ENCODE results near the gene TMEM91.
"Not testable (repeated sequence)": the region's sequence is repeated elsewhere in the genome, so short reads cannot be mapped to it uniquely, and the experiment has no call there.

TMEM91 gene

GRCh38 chr19:41399091-41399490 is 22.8 kb downstream of the TMEM91 start:
- no CpG with 5 or more reads among the region's 3 CpGs for WGBS (ENCODE audit: insufficient coverage, insufficient read length)
- Histone ChIP-seq H3K4me1 (ENCODE audit: control insufficient read depth, insufficient read depth, low read length) (peaks cover 3% of the 10 kb centered on the region; the same call in 1 of the 2 replicates), H3K9me3 (ENCODE audit: control insufficient read depth, insufficient read depth, low read length) (no peaks in the 10 kb centered on the region), H3K27me3 (ENCODE audit: control insufficient read depth, insufficient read depth, low read length) (no peaks in the 10 kb centered on the region), H3K4me3 (ENCODE audit: low read length) (no peak overlapping the region), H3K36me3 (ENCODE audit: control insufficient read depth, insufficient read depth, low read length) (no peaks in the 10 kb centered on the region; the same call in 1 of the 2 replicates), H3K27ac (ENCODE audit: low read length) (no peak overlapping the region)
- DNase-seq (ENCODE audit: low read depth, low spot score): no peak

GRCh38 chr19:41399525-41399924 is 23.2 kb downstream of the TMEM91 start:
- no peak overlapping the region for H3K27ac ChIP-seq (ENCODE audit: low read length)
- H3K27me3 ChIP-seq (ENCODE audit: control insufficient read depth, insufficient read depth, low read length): no peaks in the 10 kb centered on the region
- H3K4me3 ChIP-seq (ENCODE audit: low read length): no peak overlapping the region
- no peak for DNase-seq (ENCODE audit: low read depth, low spot score)
- H3K36me3 ChIP-seq (ENCODE audit: control insufficient read depth, insufficient read depth, low read length): no peaks in the 10 kb centered on the region; the same call in 1 of the 2 replicates
- H3K9me3 ChIP-seq (ENCODE audit: control insufficient read depth, insufficient read depth, low read length): no peaks in the 10 kb centered on the region
- peaks cover 3% of the 10 kb centered on the region; the same call in 1 of the 2 replicates for H3K4me1 ChIP-seq (ENCODE audit: control insufficient read depth, insufficient read depth, low read length)
- no CpG with 5 or more reads among the region's 2 CpGs for WGBS (ENCODE audit: insufficient coverage, insufficient read length)

GRCh38 chr19:41401483-41401882 is 25.1 kb downstream of the TMEM91 start:
- Histone ChIP-seq H3K27me3 (ENCODE audit: control insufficient read depth, insufficient read depth, low read length) (no peaks in the 10 kb centered on the region), H3K4me3 (ENCODE audit: low read length) (no peak overlapping the region), H3K27ac (ENCODE audit: low read length) (no peak overlapping the region), H3K9me3 (ENCODE audit: control insufficient read depth, insufficient read depth, low read length) (no peaks in the 10 kb centered on the region), H3K4me1 (ENCODE audit: control insufficient read depth, insufficient read depth, low read length) (peaks cover 3% of the 10 kb centered on the region; the same call in 1 of the 2 replicates), H3K36me3 (ENCODE audit: control insufficient read depth, insufficient read depth, low read length) (no peaks in the 10 kb centered on the region; the same call in 1 of the 2 replicates)
- no CpG with 5 or more reads among the region's 4 CpGs for WGBS (ENCODE audit: insufficient coverage, insufficient read length)
- DNase-seq (ENCODE audit: low read depth, low spot score): no peak

- peaks cover 3% of the 10 kb centered on the region; the same call in 1 of the 2 replicates for H3K4me1 ChIP-seq (ENCODE audit: control insufficient read depth, insufficient read depth, low read length)
- no peak for DNase-seq (ENCODE audit: low read depth, low spot score)
- H3K36me3 ChIP-seq (ENCODE audit: control insufficient read depth, insufficient read depth, low read length): no peaks in the 10 kb centered on the region; the same call in 1 of the 2 replicates
- no peaks in the 10 kb centered on the region for H3K9me3 ChIP-seq (ENCODE audit: control insufficient read depth, insufficient read depth, low read length)
- H3K27ac ChIP-seq (ENCODE audit: low read length): no peak overlapping the region
- H3K4me3 ChIP-seq (ENCODE audit: low read length): no peak overlapping the region
- H3K27me3 ChIP-seq (ENCODE audit: control insufficient read depth, insufficient read depth, low read length): no peaks in the 10 kb centered on the region
- WGBS (ENCODE audit: insufficient coverage, insufficient read length): no CpG with 5 or more reads among the region's 3 CpGs
These were observed 25.7 kb downstream of the TMEM91 start for GRCh38 chr19:41402010-41402409.

- no peak overlapping the region for H3K4me3 ChIP-seq (ENCODE audit: low read length)
- H3K27me3 ChIP-seq (ENCODE audit: control insufficient read depth, insufficient read depth, low read length): no peaks in the 10 kb centered on the region
- peaks cover 3% of the 10 kb centered on the region; the same call in 1 of the 2 replicates for H3K4me1 ChIP-seq (ENCODE audit: control insufficient read depth, insufficient read depth, low read length)
- no peak for DNase-seq (ENCODE audit: low read depth, low spot score)
- no peaks in the 10 kb centered on the region; the same call in 1 of the 2 replicates for H3K36me3 ChIP-seq (ENCODE audit: control insufficient read depth, insufficient read depth, low read length)
- whole genome bisulfite sequencing (ENCODE audit: insufficient coverage, insufficient read length): no CpG with 5 or more reads among the region's 12 CpGs
- no peak overlapping the region for H3K27ac ChIP-seq (ENCODE audit: low read length)
- no peaks in the 10 kb centered on the region for H3K9me3 ChIP-seq (ENCODE audit: control insufficient read depth, insufficient read depth, low read length)
These were observed 27.0 kb downstream of the TMEM91 start for GRCh38 chr19:41403181-41403970.

- no peak for DNase-seq (ENCODE audit: low read depth, low spot score)
- Histone ChIP-seq H3K27me3 (ENCODE audit: control insufficient read depth, insufficient read depth, low read length) (no peaks in the 10 kb centered on the region), H3K36me3 (ENCODE audit: control insufficient read depth, insufficient read depth, low read length) (no peaks in the 10 kb centered on the region; the same call in 1 of the 2 replicates), H3K4me3 (ENCODE audit: low read length) (no peak overlapping the region), H3K9me3 (ENCODE audit: control insufficient read depth, insufficient read depth, low read length) (no peaks in the 10 kb centered on the region), H3K4me1 (ENCODE audit: control insufficient read depth, insufficient read depth, low read length) (no peaks in the 10 kb centered on the region), H3K27ac (ENCODE audit: low read length) (no peak overlapping the region)
- WGBS (ENCODE audit: insufficient coverage, insufficient read length): no CpG with 5 or more reads among the region's 6 CpGs
These were observed 29.4 kb downstream of the TMEM91 start for GRCh38 chr19:41405776-41406175.

- Histone ChIP-seq H3K27me3 (ENCODE audit: control insufficient read depth, insufficient read depth, low read length) (no peaks in the 10 kb centered on the region), H3K4me1 (ENCODE audit: control insufficient read depth, insufficient read depth, low read length) (no peaks in the 10 kb centered on the region), H3K36me3 (ENCODE audit: control insufficient read depth, insufficient read depth, low read length) (no peaks in the 10 kb centered on the region; the same call in 1 of the 2 replicates), H3K9me3 (ENCODE audit: control insufficient read depth, insufficient read depth, low read length) (no peaks in the 10 kb centered on the region), H3K27ac (ENCODE audit: low read length) (no peak overlapping the region), H3K4me3 (ENCODE audit: low read length) (no peak overlapping the region)
- peak; percentile 25 for DNase-seq (ENCODE audit: low read depth, low spot score)
- WGBS (ENCODE audit: insufficient coverage, insufficient read length): no CpG with 5 or more reads among the region's 4 CpGs
These were observed 30.9 kb downstream of the TMEM91 start for GRCh38 chr19:41407271-41407670.

- no peak overlapping the region for H3K4me3 ChIP-seq (ENCODE audit: low read length)
- H3K27me3 ChIP-seq (ENCODE audit: control insufficient read depth, insufficient read depth, low read length): no peaks in the 10 kb centered on the region
- H3K9me3 ChIP-seq (ENCODE audit: control insufficient read depth, insufficient read depth, low read length): no peaks in the 10 kb centered on the region
- no peaks in the 10 kb centered on the region for H3K36me3 ChIP-seq (ENCODE audit: control insufficient read depth, insufficient read depth, low read length)
- WGBS (ENCODE audit: insufficient coverage, insufficient read length): no CpG with 5 or more reads among the region's 4 CpGs
- no peaks in the 10 kb centered on the region for H3K4me1 ChIP-seq (ENCODE audit: control insufficient read depth, insufficient read depth, low read length)
- no peak for DNase-seq (ENCODE audit: low read depth, low spot score)
- H3K27ac ChIP-seq (ENCODE audit: low read length): no peak overlapping the region
These were observed 31.9 kb downstream of the TMEM91 start for GRCh38 chr19:41408256-41408655.

- H3K36me3 ChIP-seq (ENCODE audit: control insufficient read depth, insufficient read depth, low read length); H3K27me3 ChIP-seq (ENCODE audit: control insufficient read depth, insufficient read depth, low read length); DNase-seq (ENCODE audit: low read depth, low spot score); H3K9me3 ChIP-seq (ENCODE audit: control insufficient read depth, insufficient read depth, low read length); H3K27ac ChIP-seq (ENCODE audit: low read length); H3K4me3 ChIP-seq (ENCODE audit: low read length); H3K4me1 ChIP-seq (ENCODE audit: control insufficient read depth, insufficient read depth, low read length): not testable (repeated sequence)
- WGBS (ENCODE audit: insufficient coverage, insufficient read length): no CpG with 5 or more reads among the region's 5 CpGs
These were observed 32.5 kb downstream of the TMEM91 start for GRCh38 chr19:41408846-41409245.

GRCh38 chr19:41409288-41409687 is 33.0 kb downstream of the TMEM91 start:
- no peak for DNase-seq (ENCODE audit: low read depth, low spot score)
- no peaks in the 10 kb centered on the region for H3K9me3 ChIP-seq (ENCODE audit: control insufficient read depth, insufficient read depth, low read length)
- no peak overlapping the region for H3K4me3 ChIP-seq (ENCODE audit: low read length)
- no peaks in the 10 kb centered on the region for H3K4me1 ChIP-seq (ENCODE audit: control insufficient read depth, insufficient read depth, low read length)
- no CpG with 5 or more reads among the region's 4 CpGs for WGBS (ENCODE audit: insufficient coverage, insufficient read length)
- no peaks in the 10 kb centered on the region for H3K27me3 ChIP-seq (ENCODE audit: control insufficient read depth, insufficient read depth, low read length)
- H3K27ac ChIP-seq (ENCODE audit: low read length): no peak overlapping the region
- H3K36me3 ChIP-seq (ENCODE audit: control insufficient read depth, insufficient read depth, low read length): no peaks in the 10 kb centered on the region; the same call in 1 of the 2 replicates

All from iPS DF 6.9 (cell line).